ENCODE measurements around the gene BRINP2. TPM values are rescaled to one million over a fixed set of nuclear protein-coding genes. Genes with fewer than 3 reads are reported as not detected.

The BRINP2 gene
- total and polyA plus RNA-seq, 7 experiments from 2014 or later: not detected

GRCh38 chr1:177130451-177130945 is 40.3 kb upstream of the BRINP2 start:
- DNase-seq: no peak
- H3K9me3 Mint-ChIP-seq: peaks cover 0 to 12% (median 0%) of the 10 kb centered on the region in 11 donors
- intact Hi-C loops (cut with micrococcal nuclease): no loop called here

GRCh38 chr1:177131723-177132122 is 39.0 kb upstream of the BRINP2 start:
- H3K36me3 ChIP-seq (ENCODE audit: control insufficient read depth in 2 of 3, insufficient read depth in 3 of 3, low read length in 3 of 3): no peaks in the 10 kb centered on the region
- ATAC-seq: no peak
- H3K9me3 Mint-ChIP-seq: peaks cover 0 to 12% (median 0%) of the 10 kb centered on the region in 11 donors

More at GRCh38 chr1:177130451-177130945, 40.3 kb upstream of the BRINP2 start:
- POLR2A ChIA-PET: no interaction called here
- no peak for ATAC-seq
- no peak overlapping the region for H3K4me3 Mint-ChIP-seq
- no peaks in the 10 kb centered on the region for H3K4me1 Mint-ChIP-seq
- no peak overlapping the region for H3K27ac Mint-ChIP-seq
- H3K36me3 ChIP-seq (ENCODE audit: control insufficient read depth in 2 of 3, insufficient read depth in 3 of 3, low read length in 3 of 3): no peaks in the 10 kb centered on the region
- H3K27me3 Mint-ChIP-seq: peaks cover 0 to 7% (median 0%) of the 10 kb centered on the region in 5 donors
- H3K9me3 ChIP-seq (ENCODE audit: control insufficient read depth in 2 of 3, low read length in 3 of 3): no peaks in the 10 kb centered on the region
- CTCF ChIA-PET: no interaction called here
- H3K36me3 Mint-ChIP-seq: no peaks in the 10 kb centered on the region
- no peak overlapping the region for H3K4me3 ChIP-seq (ENCODE audit: low read length)
- H3K4me1 ChIP-seq (ENCODE audit: control insufficient read depth in 2 of 2, insufficient read depth in 2 of 2, low read length in 2 of 2): no peaks in the 10 kb centered on the region
- H3K27ac ChIP-seq (ENCODE audit: low read depth, low read length): no peak overlapping the region
- no peaks in the 10 kb centered on the region for H3K27me3 ChIP-seq (ENCODE audit: control insufficient read depth in 2 of 2, insufficient read depth in 2 of 2, low read length in 2 of 2)

GRCh38 chr1:177132141-177132540 is 38.6 kb upstream of the BRINP2 start:
- Histone ChIP-seq H3K9me3 (ENCODE audit: control insufficient read depth in 2 of 3, low read length in 3 of 3) (no peaks in the 10 kb centered on the region), H3K36me3 (ENCODE audit: control insufficient read depth in 2 of 3, insufficient read depth in 3 of 3, low read length in 3 of 3) (no peaks in the 10 kb centered on the region), H3K27ac (ENCODE audit: low read depth, low read length) (no peak overlapping the region), H3K4me3 (ENCODE audit: low read length) (no peak overlapping the region), H3K27me3 (ENCODE audit: control insufficient read depth in 2 of 2, insufficient read depth in 2 of 2, low read length in 2 of 2) (no peaks in the 10 kb centered on the region), H3K4me1 (ENCODE audit: control insufficient read depth in 2 of 2, insufficient read depth in 2 of 2, low read length in 2 of 2) (no peaks in the 10 kb centered on the region)
- Mint-ChIP-seq H3K4me1 (no peaks in the 10 kb centered on the region), H3K27me3 (peaks cover 0 to 7% (median 0%) of the 10 kb centered on the region in 5 donors), H3K36me3 (no peaks in the 10 kb centered on the region), H3K9me3 (peaks cover 0 to 12% (median 0%) of the 10 kb centered on the region in 11 donors), H3K27ac (no peak overlapping the region), H3K4me3 (no peak overlapping the region)
- DNase-seq (no peak), ATAC-seq (no peak)
- POLR2A ChIA-PET: no interaction called here
- CTCF ChIA-PET: no interaction called here
- intact Hi-C loops (cut with micrococcal nuclease): no loop called here

More at GRCh38 chr1:177131723-177132122, 39.0 kb upstream of the BRINP2 start:
- no peak overlapping the region for H3K4me3 Mint-ChIP-seq
- ChIA-PET POLR2A (no interaction called here), CTCF (no interaction called here)
- no peaks in the 10 kb centered on the region for H3K36me3 Mint-ChIP-seq
- Histone ChIP-seq H3K9me3 (ENCODE audit: control insufficient read depth in 2 of 3, low read length in 3 of 3) (no peaks in the 10 kb centered on the region), H3K4me3 (ENCODE audit: low read length) (no peak overlapping the region), H3K27ac (ENCODE audit: low read depth, low read length) (no peak overlapping the region), H3K4me1 (ENCODE audit: control insufficient read depth in 2 of 2, insufficient read depth in 2 of 2, low read length in 2 of 2) (no peaks in the 10 kb centered on the region), H3K27me3 (ENCODE audit: control insufficient read depth in 2 of 2, insufficient read depth in 2 of 2, low read length in 2 of 2) (no peaks in the 10 kb centered on the region)
- intact Hi-C loops (cut with micrococcal nuclease): no loop called here
- peak overlapping the region in 1 of 9 donors; percentile 18 for H3K27ac Mint-ChIP-seq
- H3K27me3 Mint-ChIP-seq: peaks cover 0 to 7% (median 0%) of the 10 kb centered on the region in 5 donors
- DNase-seq: no peak
- H3K4me1 Mint-ChIP-seq: no peaks in the 10 kb centered on the region

GRCh38 chr1:177133977-177134538 is 36.7 kb upstream of the BRINP2 start:
- no peak overlapping the region for H3K27ac Mint-ChIP-seq
- DNase-seq (no peak), ATAC-seq (no peak)
- no peaks in the 10 kb centered on the region for H3K27me3 ChIP-seq (ENCODE audit: control insufficient read depth in 2 of 2, insufficient read depth in 2 of 2, low read length in 2 of 2)
- intact Hi-C loops (cut with micrococcal nuclease): no loop called here
- ChIA-PET POLR2A (no interaction called here), CTCF (no interaction called here)
- H3K36me3 ChIP-seq (ENCODE audit: control insufficient read depth in 2 of 3, insufficient read depth in 3 of 3, low read length in 3 of 3): no peaks in the 10 kb centered on the region
- no peak overlapping the region for H3K4me3 Mint-ChIP-seq
- H3K9me3 ChIP-seq (ENCODE audit: control insufficient read depth in 2 of 3, low read length in 3 of 3): no peaks in the 10 kb centered on the region
- no peak overlapping the region for H3K4me3 ChIP-seq (ENCODE audit: low read length)
- peaks cover 0 to 14% (median 2%) of the 10 kb centered on the region in 11 donors for H3K9me3 Mint-ChIP-seq
- H3K27me3 Mint-ChIP-seq: peaks cover 0 to 4% (median 3%) of the 10 kb centered on the region in 5 donors
- no peaks in the 10 kb centered on the region for H3K4me1 Mint-ChIP-seq
- H3K36me3 Mint-ChIP-seq: no peaks in the 10 kb centered on the region
- no peak overlapping the region for H3K27ac ChIP-seq (ENCODE audit: low read depth, low read length)
- H3K4me1 ChIP-seq (ENCODE audit: control insufficient read depth in 2 of 2, insufficient read depth in 2 of 2, low read length in 2 of 2): no peaks in the 10 kb centered on the region

GRCh38 chr1:177135250-177135649 is 35.5 kb upstream of the BRINP2 start:
- Mint-ChIP-seq H3K27me3 (peaks cover 0 to 6% (median 0%) of the 10 kb centered on the region in 5 donors), H3K27ac (no peak overlapping the region), H3K4me3 (no peak overlapping the region), H3K4me1 (no peaks in the 10 kb centered on the region), H3K9me3 (peaks cover 0 to 14% (median 4%) of the 10 kb centered on the region in 11 donors), H3K36me3 (no peaks in the 10 kb centered on the region)
- Histone ChIP-seq H3K4me3 (ENCODE audit: low read length) (no peak overlapping the region), H3K27me3 (ENCODE audit: control insufficient read depth in 2 of 2, insufficient read depth in 2 of 2, low read length in 2 of 2) (no peaks in the 10 kb centered on the region), H3K27ac (ENCODE audit: low read depth, low read length) (no peak overlapping the region), H3K9me3 (ENCODE audit: control insufficient read depth in 2 of 3, low read length in 3 of 3) (no peaks in the 10 kb centered on the region), H3K36me3 (ENCODE audit: control insufficient read depth in 2 of 3, insufficient read depth in 3 of 3, low read length in 3 of 3) (no peaks in the 10 kb centered on the region), H3K4me1 (ENCODE audit: control insufficient read depth in 2 of 2, insufficient read depth in 2 of 2, low read length in 2 of 2) (no peaks in the 10 kb centered on the region)
- DNase-seq (no peak), ATAC-seq (no peak)
- CTCF ChIA-PET: no interaction called here
- POLR2A ChIA-PET: no interaction called here
- intact Hi-C loops (cut with micrococcal nuclease): no loop called here

GRCh38 chr1:177137814-177138213 is 32.9 kb upstream of the BRINP2 start:
- H3K27me3 Mint-ChIP-seq: peaks cover 0 to 6% (median 0%) of the 10 kb centered on the region in 5 donors
- no peak overlapping the region for H3K4me3 Mint-ChIP-seq
- Histone ChIP-seq H3K27me3 (ENCODE audit: control insufficient read depth in 2 of 2, insufficient read depth in 2 of 2, low read length in 2 of 2) (no peaks in the 10 kb centered on the region), H3K9me3 (ENCODE audit: control insufficient read depth in 2 of 3, low read length in 3 of 3) (no peaks in the 10 kb centered on the region), H3K36me3 (ENCODE audit: control insufficient read depth in 2 of 3, insufficient read depth in 3 of 3, low read length in 3 of 3) (no peaks in the 10 kb centered on the region), H3K4me3 (ENCODE audit: low read length) (no peak overlapping the region), H3K27ac (ENCODE audit: low read depth, low read length) (no peak overlapping the region), H3K4me1 (ENCODE audit: control insufficient read depth in 2 of 2, insufficient read depth in 2 of 2, low read length in 2 of 2) (no peaks in the 10 kb centered on the region)
- DNase-seq (no peak), ATAC-seq (no peak)
- POLR2A ChIA-PET: no interaction called here
- peaks cover 0 to 14% (median 4%) of the 10 kb centered on the region in 11 donors for H3K9me3 Mint-ChIP-seq
- H3K4me1 Mint-ChIP-seq: no peaks in the 10 kb centered on the region
- H3K27ac Mint-ChIP-seq: no peak overlapping the region
- no peaks in the 10 kb centered on the region for H3K36me3 Mint-ChIP-seq
- intact Hi-C loops (cut with micrococcal nuclease): no loop called here
- CTCF ChIA-PET: no interaction called here

GRCh38 chr1:177138347-177138746 is 32.4 kb upstream of the BRINP2 start:
- H3K9me3 ChIP-seq (ENCODE audit: control insufficient read depth in 2 of 3, low read length in 3 of 3): no peaks in the 10 kb centered on the region
- H3K27ac ChIP-seq (ENCODE audit: low read depth, low read length): no peak overlapping the region
- no peaks in the 10 kb centered on the region for H3K36me3 ChIP-seq (ENCODE audit: control insufficient read depth in 2 of 3, insufficient read depth in 3 of 3, low read length in 3 of 3)
- no peaks in the 10 kb centered on the region for H3K36me3 Mint-ChIP-seq
- H3K4me3 ChIP-seq (ENCODE audit: low read length): no peak overlapping the region
- ChIA-PET CTCF (no interaction called here), POLR2A (no interaction called here)
- intact Hi-C loops (cut with micrococcal nuclease): no loop called here
- ATAC-seq: no peak
- H3K4me3 Mint-ChIP-seq: no peak overlapping the region
- no peak overlapping the region for H3K27ac Mint-ChIP-seq
- no peaks in the 10 kb centered on the region for H3K27me3 ChIP-seq (ENCODE audit: control insufficient read depth in 2 of 2, insufficient read depth in 2 of 2, low read length in 2 of 2)
- H3K4me1 Mint-ChIP-seq: no peaks in the 10 kb centered on the region
- DNase-seq: no peak
- H3K9me3 Mint-ChIP-seq: peaks cover 0 to 16% (median 4%) of the 10 kb centered on the region in 11 donors
- peaks cover 0 to 6% (median 0%) of the 10 kb centered on the region in 5 donors for H3K27me3 Mint-ChIP-seq
- H3K4me1 ChIP-seq (ENCODE audit: control insufficient read depth in 2 of 2, insufficient read depth in 2 of 2, low read length in 2 of 2): no peaks in the 10 kb centered on the region

Measured in naive thymus-derived CD4-positive, alpha-beta T cell (primary cell).